Eye (tissue), 1 donor: ENCODE data around the gene SP2.
A peak's percentile ranks its signal among the peaks of the same experiment; 100 is the strongest.
"Not testable (repeated sequence)": the region's sequence is repeated elsewhere in the genome, so short reads cannot be mapped to it uniquely, and the experiment has no call there.

Experiments used
- DNase-seq: peaks from one replicate; pipeline ENCODE4 v3.0.0-alpha.2; 2015

SP2 gene

GRCh38 chr17:47924785-47925677 lies 29.0 kb downstream of the SP2 start:
- no peak for DNase-seq

GRCh38 chr17:47925678-47925988 lies 29.6 kb downstream of the SP2 start:
- DNase-seq: no peak

- DNase-seq: no peak
Measured at GRCh38 chr17:47927821-47928400, 31.9 kb downstream of the SP2 start.

- no peak for DNase-seq
Measured at GRCh38 chr17:47928415-47928814, 32.4 kb downstream of the SP2 start.

GRCh38 chr17:47929218-47930000 lies 33.4 kb downstream of the SP2 start:
- DNase-seq: no peak

- DNase-seq: no peak
Measured at GRCh38 chr17:47931848-47932247, 35.8 kb downstream of the SP2 start.

- DNase-seq: no peak
Measured at GRCh38 chr17:47934856-47935255, 38.8 kb downstream of the SP2 start.

- DNase-seq: not testable (repeated sequence)
Measured at GRCh38 chr17:47935468-47935867, 39.4 kb downstream of the SP2 start.

GRCh38 chr17:47935961-47936360 lies 39.9 kb downstream of the SP2 start:
- no peak for DNase-seq

- peak; percentile 70 for DNase-seq
Measured at GRCh38 chr17:47937941-47938340, 41.9 kb downstream of the SP2 start.

GRCh38 chr17:47941246-47942095 lies 45.4 kb downstream of the SP2 start, which contains the start of gene PNPO:
TSS of gene PNPO (plus strand) at chr17:47941571. CDS start at chr17:47941676, 105 bp downstream.
- peak; percentile 98 for DNase-seq

GRCh38 chr17:47942096-47942510 lies 46.1 kb downstream of the SP2 start:
- no peak for DNase-seq

GRCh38 chr17:47942568-47942967 lies 46.5 kb downstream of the SP2 start:
- DNase-seq: no peak

- no peak for DNase-seq
Measured at GRCh38 chr17:47945080-47945479, 49.0 kb downstream of the SP2 start.

GRCh38 chr17:47945529-47946508 lies 49.8 kb downstream of the SP2 start:
- DNase-seq: no peak

GRCh38 chr17:47946516-47946915 lies 50.5 kb downstream of the SP2 start:
- no peak for DNase-seq

- DNase-seq: peak; percentile 79
Measured at GRCh38 chr17:47946929-47947397, 50.9 kb downstream of the SP2 start.

GRCh38 chr17:47948706-47949196 lies 52.7 kb downstream of the SP2 start:
- DNase-seq: no peak

- peak; percentile 89 for DNase-seq
Measured at GRCh38 chr17:47949197-47949759, 53.2 kb downstream of the SP2 start.

GRCh38 chr17:47949946-47950345 lies 53.9 kb downstream of the SP2 start:
- no peak for DNase-seq

- DNase-seq: no peak
Measured at GRCh38 chr17:47950448-47950847, 54.4 kb downstream of the SP2 start.
